H1 (cell line): ENCODE data around the gene PTPRD.

Experiments
- ASH2L ChIP-seq: fragments of 200-600, 300-600 bp; sonication (generic); IDR thresholded peaks from one replicate; pipeline ENCODE4 v1.7.1; 2017; ENCODE audit warnings: low read length
- CTCF ChIP-seq, 3 experiments: IDR thresholded peaks; 1 replicate in 2 of 3; 2 replicates in 1 of 3; pipeline versions ENCODE4 v1.5.1 to v1.6.1; 2011; ENCODE audit warnings: low read length in 3 of 3, mild to moderate bottlenecking in 3 of 3, inconsistent platforms in 2 of 3, low read depth in 1 of 3, moderate library complexity in 1 of 3; ENCODE audit not compliant: insufficient read depth in 1 of 3; ENCODE audit errors: control extremely low read depth in 1 of 3
- EZH2 ChIP-seq: fragments of 200-600 bp; sonication (generic); IDR thresholded peaks from 2 replicates; pipeline ENCODE4 v1.7.1; 2012; ENCODE audit warnings: low read depth, mild to moderate bottlenecking, moderate library complexity, low read length, inconsistent platforms; ENCODE audit not compliant: severe bottlenecking
- POLR2A ChIP-seq, 2 experiments: IDR thresholded peaks; 1 replicate in 1 of 2; 2 replicates in 1 of 2; pipeline ENCODE4 v1.6.1; 2011; ENCODE audit warnings: low read depth in 2 of 2, low read length in 2 of 2, mild to moderate bottlenecking in 2 of 2; ENCODE audit errors: control extremely low read depth in 1 of 2
- POLR2AphosphoS5 ChIP-seq: IDR thresholded peaks from 2 replicates; pipeline ENCODE4 v1.6.1; 2011; ENCODE audit warnings: low read depth, low read length
- SIX5 ChIP-seq: IDR thresholded peaks from 2 replicates; pipeline ENCODE4 v1.6.1; 2011; ENCODE audit warnings: mild to moderate bottlenecking, low read depth, low read length
- SP4 ChIP-seq: IDR thresholded peaks from 2 replicates; pipeline ENCODE4 v1.6.1; 2012; ENCODE audit warnings: low read length, inconsistent platforms
- TAF1 ChIP-seq: IDR thresholded peaks from 2 replicates; pipeline ENCODE4 v1.6.1; 2011; ENCODE audit warnings: mild to moderate bottlenecking, low read depth, low read length
- ZNF274 ChIP-seq: IDR thresholded peaks from 2 replicates; pipeline ENCODE4 v1.7.0; 2012; ENCODE audit warnings: low read length, borderline replicate concordance; ENCODE audit errors: extremely low read depth

DNA sequence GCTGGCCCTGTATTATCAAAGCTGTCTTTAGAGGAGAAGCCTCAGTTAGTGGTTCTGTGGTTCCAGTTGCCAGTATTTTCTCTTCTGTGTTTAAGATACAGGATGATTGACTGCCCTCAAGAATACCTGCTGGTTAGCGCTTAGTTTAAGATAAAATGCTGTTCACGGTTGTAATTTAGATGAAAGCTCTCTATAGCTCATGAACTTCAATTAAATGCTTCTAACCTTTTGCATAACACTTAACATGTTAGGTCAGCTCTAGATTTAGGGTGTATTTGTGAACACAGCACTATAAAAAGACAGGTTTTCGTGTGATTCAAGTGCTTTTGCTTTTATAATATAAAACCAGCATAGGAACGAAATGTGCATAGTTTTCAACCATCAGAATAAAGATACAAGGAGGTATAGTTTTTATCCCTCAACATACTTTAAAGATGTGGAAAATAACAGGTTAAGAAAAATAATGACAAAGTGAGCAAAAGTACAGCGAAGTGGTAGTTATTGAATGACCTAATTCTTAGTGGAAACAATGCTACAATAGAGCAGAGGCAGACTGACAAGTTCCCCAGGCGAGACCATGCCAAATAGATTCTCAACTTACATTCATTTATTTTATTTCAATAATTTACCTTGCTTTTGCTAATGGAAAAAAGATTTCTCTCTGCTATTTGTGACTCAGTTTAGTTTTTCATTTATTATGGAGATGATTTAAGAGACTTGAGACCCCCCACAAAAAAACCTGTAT, 2210.7 kb downstream of the PTPRD start:
- TF ChIP-seq SIX5 (no peak), CTCF (IDR thresholded peaks at IDR 0.05; ENCODE audit: control extremely low read depth in 1 of 3, insufficient read depth in 1 of 3, low read depth in 1 of 3, low read length in 3 of 3) (no peak), TAF1 (no peak), ZNF274 (no peak), ASH2L (no peak), POLR2A (IDR thresholded peaks at IDR 0.05; ENCODE audit: control extremely low read depth in 1 of 2, low read depth in 2 of 2, low read length in 2 of 2) (no peak), EZH2 (no peak), SP4 (no peak), POLR2AphosphoS5 (no peak)
